IMR-90 (cell line): ENCODE data around the gene PIH1D1. TPM values are rescaled to one million over a fixed set of nuclear protein-coding genes. Genes with fewer than 3 reads are reported as not detected.

Experiments
- ATAC-seq: fragments of 200-7000 bp; cut with Tn5 transposase; 2 replicates; pipeline ENCODE4 v1.9.1; 2020; ENCODE audit warnings: low read depth, mild to moderate bottlenecking, moderate library complexity
- BruUV-seq: library from RNA; stranded (reverse); fragments of 400-500 nt; replicated peaks from 2 replicates; lab custom pipeline; 2021; lab: Mats Ljungman, UMichigan
- CTCF ChIA-PET: fragments of 300-600 bp; formaldehyde crosslinking; extraction: SDS; loops from one replicate; lab custom pipeline; 2021; ENCODE audit warnings: antibody characterized with exemption; lab: Yijun Ruan, JAX
- POLR2A ChIA-PET: fragments of 300-600 bp; sonication (Branson Sonifier 250); formaldehyde crosslinking; loops from one replicate; lab custom pipeline; 2022; ENCODE audit warnings: antibody characterized with exemption; ENCODE audit not compliant: unreplicated experiment; lab: Charles Lee
- DNase-seq: peaks from one replicate; pipeline ENCODE4 v3.0.0; 2013
- H2AFZ ChIP-seq: replicated peaks from 2 replicates; pipeline ENCODE3; 2013; ENCODE audit warnings: low read length, mild to moderate bottlenecking; ENCODE audit not compliant: poor library complexity
- H2AK5ac ChIP-seq: 2 replicates; pipeline ENCODE4 v1.6.1; 2013; ENCODE audit warnings: low read depth, low read length, inconsistent platforms
- H2AK9ac ChIP-seq: replicated peaks from 2 replicates; pipeline ENCODE3; 2013; ENCODE audit warnings: mild to moderate bottlenecking, low read depth, low read length, moderate library complexity; ENCODE audit not compliant: poor library complexity
- H2BK120ac ChIP-seq: 2 replicates; pipeline ENCODE4 v1.6.1; 2013; ENCODE audit warnings: low read depth, low read length, inconsistent platforms
- H2BK15ac ChIP-seq: 3 replicates; pipeline ENCODE4 v1.6.1; 2013; ENCODE audit warnings: low read depth, low read length, inconsistent platforms
- H2BK20ac ChIP-seq: 2 replicates; pipeline ENCODE4 v1.6.1; 2013; ENCODE audit warnings: low read depth, mild to moderate bottlenecking, inconsistent platforms, low read length, moderate library complexity
- H2BK5ac ChIP-seq: 2 replicates; pipeline ENCODE4 v1.6.1; 2013; ENCODE audit warnings: mild to moderate bottlenecking, low read depth, low read length, inconsistent platforms; ENCODE audit not compliant: poor library complexity, severe bottlenecking
- H3K14ac ChIP-seq: replicated peaks from 2 replicates; pipeline ENCODE4 v1.6.1; 2013; ENCODE audit warnings: low read depth, low read length, inconsistent platforms
- H3K18ac ChIP-seq: 2 replicates; pipeline ENCODE4 v1.6.1; 2013; ENCODE audit warnings: low read depth, low read length, control low read depth
- H3K23ac ChIP-seq: 2 replicates; pipeline ENCODE4 v1.6.1; 2013; ENCODE audit warnings: low read depth, low read length, inconsistent platforms
- H3K27ac ChIP-seq: 2 replicates; pipeline ENCODE4 v1.5.1; 2013; ENCODE audit warnings: mild to moderate bottlenecking, control low read depth, low read length; ENCODE audit not compliant: insufficient read depth
- H3K27me3 ChIP-seq: 2 replicates; pipeline ENCODE4 v1.6.1; 2013; ENCODE audit warnings: low read length; ENCODE audit not compliant: control insufficient read depth, insufficient read depth
- H3K36me3 ChIP-seq: 2 replicates; pipeline ENCODE4 v1.6.1; 2013; ENCODE audit warnings: low read length, mixed read lengths; ENCODE audit not compliant: control insufficient read depth, insufficient read depth
- H3K4ac ChIP-seq: 2 replicates; pipeline ENCODE4 v1.6.1; 2013; ENCODE audit warnings: low read depth, low read length, inconsistent platforms
- H3K4me1 ChIP-seq: 2 replicates; pipeline ENCODE4 v1.6.1; 2013; ENCODE audit warnings: low read length, mixed read lengths; ENCODE audit not compliant: control insufficient read depth, insufficient read depth
- H3K4me2 ChIP-seq: 2 replicates; pipeline ENCODE4 v1.6.1; 2013; ENCODE audit warnings: low read depth, mild to moderate bottlenecking, control low read depth, low read length, moderate library complexity
- H3K4me3 ChIP-seq: 2 replicates; pipeline ENCODE4 v1.5.1; 2013; ENCODE audit warnings: low read depth, mild to moderate bottlenecking, control low read depth, low read length, moderate library complexity; ENCODE audit not compliant: insufficient read depth
- H3K56ac ChIP-seq: 2 replicates; pipeline ENCODE4 v1.6.1; 2013; ENCODE audit warnings: low read length, inconsistent platforms; ENCODE audit not compliant: insufficient read depth; ENCODE audit errors: extremely low read depth
- H3K79me1 ChIP-seq, 2 experiments: 2 replicates each; pipeline ENCODE4 v1.6.1; 2013; ENCODE audit warnings: low read length in 2 of 2, inconsistent platforms in 1 of 2, low read depth in 1 of 2
- H3K9ac ChIP-seq: 2 replicates; pipeline ENCODE4 v1.6.1; 2013; ENCODE audit warnings: low read depth, low read length, control low read depth
- H3K9me1 ChIP-seq: 2 replicates; pipeline ENCODE4 v1.6.1; 2013; ENCODE audit warnings: low read length, inconsistent platforms; ENCODE audit not compliant: insufficient read depth
- H3K9me3 ChIP-seq: 2 replicates; pipeline ENCODE4 v1.6.1; 2013; ENCODE audit warnings: low read length; ENCODE audit not compliant: control insufficient read depth, insufficient read depth
- H4K20me1 ChIP-seq: 2 replicates; pipeline ENCODE4 v1.6.1; 2013; ENCODE audit warnings: low read length, inconsistent platforms; ENCODE audit not compliant: insufficient read depth
- H4K5ac ChIP-seq: 2 replicates; pipeline ENCODE4 v1.6.1; 2013; ENCODE audit warnings: mild to moderate bottlenecking, low read depth, low read length, control low read depth
- H4K8ac ChIP-seq, 2 experiments: 2 replicates each; pipeline ENCODE4 v1.6.1; 2013; ENCODE audit warnings: low read depth in 2 of 2, low read length in 2 of 2, control low read depth in 1 of 2, inconsistent platforms in 1 of 2
- H4K91ac ChIP-seq: 2 replicates; pipeline ENCODE4 v1.6.1; 2013; ENCODE audit warnings: low read depth, low read length, inconsistent platforms; ENCODE audit not compliant: insufficient read depth
- BHLHE40 ChIP-seq: fragments of 150-350 bp; IDR thresholded peaks from 2 replicates; pipeline ENCODE4 v1.6.1; 2016; ENCODE audit warnings: mild to moderate bottlenecking, low read depth, low read length
- CEBPB ChIP-seq: IDR thresholded peaks from 2 replicates; pipeline ENCODE4 v1.6.1; 2012; ENCODE audit warnings: low read depth, low read length, improper control_type of control experiment
- CHD1 ChIP-seq: IDR thresholded peaks from 2 replicates; pipeline ENCODE4 v1.6.1; 2012; ENCODE audit warnings: low read depth, low read length, improper control_type of control experiment
- CTCF ChIP-seq: conservative IDR thresholded peaks from 2 replicates; pipeline ENCODE4 v1.5.1; 2012; ENCODE audit warnings: mild to moderate bottlenecking, low read depth, low read length, improper control_type of control experiment
- ELK1 ChIP-seq: fragments of 150-350 bp; IDR thresholded peaks from 2 replicates; pipeline ENCODE4 v1.6.1; 2016; ENCODE audit warnings: low read depth, mild to moderate bottlenecking, low read length, moderate library complexity, borderline replicate concordance
- FOS ChIP-seq: fragments of 150-350 bp; IDR thresholded peaks from 2 replicates; pipeline ENCODE4 v1.6.1; 2016; ENCODE audit warnings: low read depth, low read length
- MAFK ChIP-seq: IDR thresholded peaks from 2 replicates; pipeline ENCODE4 v1.6.1; 2012; ENCODE audit warnings: low read depth, low read length, improper control_type of control experiment
- MAZ ChIP-seq: IDR thresholded peaks from 2 replicates; pipeline ENCODE4 v1.6.1; 2012; ENCODE audit warnings: low read depth, mild to moderate bottlenecking, low read length, improper control_type of control experiment, moderate library complexity, borderline replicate concordance
- MXI1 ChIP-seq: IDR thresholded peaks from 2 replicates; pipeline ENCODE4 v1.6.1; 2012; ENCODE audit warnings: low read depth, mild to moderate bottlenecking, low read length, moderate library complexity, borderline replicate concordance
- NFE2L2 ChIP-seq: fragments of 150-350 bp; IDR thresholded peaks from 2 replicates; pipeline ENCODE4 v1.6.1; 2016; ENCODE audit warnings: low read depth, mild to moderate bottlenecking, low read length
- POLR2A ChIP-seq: IDR thresholded peaks from 2 replicates; pipeline ENCODE4 v1.6.1; 2012; ENCODE audit warnings: mild to moderate bottlenecking, low read depth, low read length
- RAD21 ChIP-seq: IDR thresholded peaks from 2 replicates; pipeline ENCODE4 v1.6.1; 2012; ENCODE audit warnings: low read length, improper control_type of control experiment
- RCOR1 ChIP-seq: IDR thresholded peaks from 2 replicates; pipeline ENCODE4 v1.6.1; 2012; ENCODE audit warnings: mild to moderate bottlenecking, low read length, improper control_type of control experiment; ENCODE audit not compliant: insufficient replicate concordance
- RFX5 ChIP-seq: IDR thresholded peaks from 2 replicates; pipeline ENCODE4 v1.8.0; 2012; ENCODE audit warnings: low read depth, mild to moderate bottlenecking, low read length, moderate library complexity
- SMC3 ChIP-seq: fragments of 150-350 bp; IDR thresholded peaks from 2 replicates; pipeline ENCODE4 v1.6.1; 2016; ENCODE audit warnings: low read depth, mild to moderate bottlenecking, antibody characterized with exemption, low read length, moderate library complexity
- USF2 ChIP-seq: fragments of 150-350 bp; IDR thresholded peaks from 2 replicates; pipeline ENCODE4 v1.6.1; 2017; ENCODE audit warnings: mild to moderate bottlenecking, antibody characterized with exemption, low read length, low read depth
- WGBS, 2 experiments: methylation state at CpG; one replicate each; pipeline versions ENCODE4 v1.1.5 to v1.1.7; 2013; ENCODE audit warnings: missing lambda C conversion rate in 2 of 2; ENCODE audit not compliant: insufficient read length in 1 of 2; ENCODE audit errors: extremely low coverage in 2 of 2; 5-methylcytosine and 5-hydroxymethylcytosine counted together
- dilution Hi-C: fragments of 300-500 bp; cut with HindIII; formaldehyde crosslinking; loops from one replicate; pipeline ENCODE4 v1.14.3; 2018; ENCODE audit warnings: low sequenced_read_pairs; ENCODE audit not compliant: unreplicated experiment
- in situ Hi-C: fragments of 300-500 bp; cut with MboI; formaldehyde crosslinking; loops from 3 replicates; pipeline ENCODE4 v1.14.3; 2019; ENCODE audit warnings: low sequenced_read_pairs, inconsistent platforms, mixed read lengths
- intact Hi-C: fragments of 100-400 bp; cut with micrococcal nuclease; formaldehyde crosslinking; loops from 2 replicates; pipeline ENCODE4 v1.10.0; 2022
- polyA plus RNA-seq, 3 experiments: library from polyadenylated mRNA; depleted of rRNA; stranded (reverse); fragments of >200 nt; gene quantifications; 2 replicates each; pipeline ENCODE4 v1.2.3, GENCODE V29; 2012; ENCODE audit warnings: low replicate concordance in 1 of 3
- total RNA-seq: library from RNA; depleted of rRNA; stranded (reverse); fragments of >200 nt; gene quantifications from 2 replicates; pipeline ENCODE4 v1.2.3, GENCODE V29; 2012

The PIH1D1 gene
- total and polyA plus RNA-seq, 2 of the 4 experiments (the other 2 are of a cell fraction) = 77.9 to 122 TPM

GRCh38 chr19:49468199-49468598 lies 16.6 kb upstream of the PIH1D1 start:
- Histone ChIP-seq H3K18ac (no peak overlapping the region), H3K9ac (no peak overlapping the region), H3K27ac (no peak overlapping the region), H3K9me1 (peaks cover 7% of the 10 kb centered on the region; the same call in 1 of the 2 replicates), H3K14ac (no peak overlapping the region), H2AK9ac (no peak overlapping the region), H2AK5ac (no peak overlapping the region), H4K5ac (no peak overlapping the region), H3K56ac (no peak overlapping the region), H2BK120ac (no peak overlapping the region), H3K4me2 (no peak overlapping the region), H2BK20ac (no peak overlapping the region), H3K4ac (no peak overlapping the region), H3K23ac (no peak overlapping the region), H2AFZ (no peak overlapping the region), H3K4me1 (peaks cover 2% of the 10 kb centered on the region; the same call in 1 of the 2 replicates), H3K9me3 (no peaks in the 10 kb centered on the region), H3K4me3 (no peak overlapping the region), H2BK15ac (no peak overlapping the region), H3K79me1 (no peaks in the 10 kb centered on the region), H4K20me1 (no peaks in the 10 kb centered on the region), H4K8ac (no peak overlapping the region), H4K91ac (no peak overlapping the region), H2BK5ac (no peak overlapping the region), H3K27me3 (no peaks in the 10 kb centered on the region), H3K36me3 (peaks cover 5% of the 10 kb centered on the region; the same call in 1 of the 2 replicates)
- dilution Hi-C loops (no loop called here), intact Hi-C loops (no loop called here), in situ Hi-C loops (no loop called here)
- TF ChIP-seq MAFK (no peak), CEBPB (no peak), FOS (no peak), RAD21 (no peak), MXI1 (no peak), ELK1 (no peak), USF2 (no peak), BHLHE40 (no peak), RCOR1 (no peak), RFX5 (no peak), MAZ (no peak), POLR2A (no peak), SMC3 (no peak), NFE2L2 (no peak), CTCF (no peak), CHD1 (no peak)
- POLR2A ChIA-PET = no interaction called here
- CTCF ChIA-PET = no interaction called here
- DNase-seq (no peak), ATAC-seq (no peak)
- WGBS, 2 experiments = 97% methylated on average over 8 of the region's 19 CpGs; no CpG with 5 or more reads in 1 of the 2 experiments
- BruUV-seq = no TSS peak
